Mammary epithelial cell (primary cell): ENCODE measurements around the gene ANKRD11.

Source experiments
- CTCF ChIP-seq, 2 donors: IDR thresholded peaks in 1 of 2; conservative IDR thresholded peaks in 1 of 2; 2 replicates each; pipeline ENCODE4 v1.5.1; 2011 to 2012; ENCODE audit warnings: inconsistent platforms in 2 of 2, low read length in 2 of 2, mild to moderate bottlenecking in 2 of 2, control low read depth in 1 of 2, low read depth in 1 of 2; ENCODE audit not compliant: insufficient read depth in 1 of 2; ENCODE audit errors: extremely low read depth in 1 of 2
- EZH2 ChIP-seq: IDR thresholded peaks from 2 replicates; pipeline ENCODE4 v1.6.1; 2012; ENCODE audit warnings: low read length, inconsistent platforms, borderline replicate concordance

- TF ChIP-seq CTCF (conservative IDR thresholded peaks at IDR 0.05 in 1 of 2, IDR thresholded peaks at IDR 0.05 in 1 of 2; ENCODE audit: extremely low read depth in 1 of 2, insufficient read depth in 1 of 2, low read depth in 1 of 2, low read length in 2 of 2) (no peak), EZH2 (no peak)
Observed at GRCh38 chr16:89538286-89538685, 47.9 kb upstream of the ANKRD11 start.
